ENCODE data around the gene MACROD2.

MACROD2 gene

DNA sequence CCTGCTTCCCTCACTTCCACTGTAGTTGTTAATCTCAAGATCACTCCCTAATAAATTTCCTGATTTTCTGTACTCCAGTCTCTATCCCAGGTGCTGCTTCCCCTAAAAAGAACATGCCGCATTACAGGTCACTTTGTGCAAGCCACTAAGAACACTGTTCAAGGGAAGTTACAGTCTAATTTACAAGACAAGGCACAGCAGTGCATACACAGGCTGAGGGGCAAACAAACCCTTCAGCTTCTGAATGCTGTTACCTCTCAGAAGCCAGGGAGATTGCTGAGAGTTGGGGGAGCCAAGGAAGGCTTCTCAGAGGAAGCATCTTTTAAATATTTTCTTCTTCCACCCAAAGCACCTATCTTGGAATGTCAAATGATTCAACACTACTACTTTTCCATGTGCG is 787.4 kb downstream of the MACROD2 start:
- DNase-seq: no peak

DNA sequence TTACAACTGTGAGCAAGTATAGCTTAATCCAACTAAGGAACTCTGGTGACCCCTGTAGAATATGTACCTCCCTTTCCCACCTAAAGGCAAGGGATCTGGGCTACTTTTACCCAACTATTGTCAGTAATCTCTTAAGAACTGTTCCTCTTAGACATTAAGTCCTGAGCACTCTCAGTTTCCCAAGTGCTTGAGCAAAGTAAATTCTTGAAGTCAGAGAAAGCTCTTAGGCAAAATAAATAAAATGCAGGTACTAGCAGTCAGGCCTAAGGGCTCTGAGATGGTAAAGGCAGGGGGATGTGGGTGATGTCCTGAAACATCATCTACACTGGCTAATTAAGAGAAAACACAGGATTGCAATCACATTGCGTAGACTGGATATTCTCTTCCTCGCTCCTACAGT is 788.5 kb downstream of the MACROD2 start:
- DNase-seq: no peak

DNA sequence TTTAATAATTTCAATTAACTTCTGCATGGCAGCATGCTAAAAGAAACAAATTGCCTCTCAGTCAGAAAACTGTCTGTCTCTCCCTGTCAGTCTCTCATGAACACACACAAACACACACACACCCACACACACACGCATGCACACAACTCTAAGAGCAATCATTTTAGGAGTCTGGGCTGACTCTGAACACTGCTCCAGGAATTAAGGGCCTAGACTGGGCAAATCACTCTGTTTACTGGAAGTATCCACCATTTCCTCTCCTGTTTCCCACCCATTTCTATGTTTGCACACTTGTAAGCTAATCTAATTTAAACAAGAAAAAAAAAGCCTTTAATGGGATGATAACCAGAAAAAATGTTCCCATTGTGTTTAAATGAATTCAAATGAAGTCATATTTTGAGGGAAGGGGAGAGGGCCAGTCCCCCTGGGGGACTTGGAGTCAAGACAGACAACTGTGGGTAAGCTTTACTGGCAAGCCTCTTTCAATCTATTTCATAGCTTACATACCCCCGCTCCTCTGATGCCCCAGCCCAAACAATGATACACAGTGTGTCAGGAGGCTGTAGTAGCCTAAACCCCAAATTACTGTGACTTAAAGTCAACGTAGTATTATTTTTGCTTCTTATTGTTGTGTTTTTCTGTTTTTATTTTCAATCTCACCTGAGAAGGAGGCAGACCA is 789.9 kb downstream of the MACROD2 start:
- DNase-seq: no peak

DNA sequence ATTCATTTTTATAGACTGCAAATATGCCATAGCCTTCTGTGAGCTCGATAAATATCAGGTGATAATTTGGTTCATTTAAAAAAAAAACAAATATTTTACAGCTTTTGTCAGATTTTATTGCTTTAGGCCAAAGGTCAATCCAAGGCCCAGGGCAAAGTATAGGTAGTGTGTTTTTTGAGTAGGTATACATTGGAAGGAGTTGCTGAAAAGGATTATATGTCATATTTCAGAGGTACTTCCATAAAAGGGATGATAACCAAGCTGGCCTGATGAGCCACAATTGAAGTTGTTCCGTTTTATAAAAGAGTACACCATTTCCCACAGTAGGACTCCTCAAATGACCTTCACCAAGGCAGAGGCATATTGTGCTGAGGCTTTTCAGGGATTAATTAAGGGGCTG is 794.9 kb downstream of the MACROD2 start:
- no peak for DNase-seq

DNA sequence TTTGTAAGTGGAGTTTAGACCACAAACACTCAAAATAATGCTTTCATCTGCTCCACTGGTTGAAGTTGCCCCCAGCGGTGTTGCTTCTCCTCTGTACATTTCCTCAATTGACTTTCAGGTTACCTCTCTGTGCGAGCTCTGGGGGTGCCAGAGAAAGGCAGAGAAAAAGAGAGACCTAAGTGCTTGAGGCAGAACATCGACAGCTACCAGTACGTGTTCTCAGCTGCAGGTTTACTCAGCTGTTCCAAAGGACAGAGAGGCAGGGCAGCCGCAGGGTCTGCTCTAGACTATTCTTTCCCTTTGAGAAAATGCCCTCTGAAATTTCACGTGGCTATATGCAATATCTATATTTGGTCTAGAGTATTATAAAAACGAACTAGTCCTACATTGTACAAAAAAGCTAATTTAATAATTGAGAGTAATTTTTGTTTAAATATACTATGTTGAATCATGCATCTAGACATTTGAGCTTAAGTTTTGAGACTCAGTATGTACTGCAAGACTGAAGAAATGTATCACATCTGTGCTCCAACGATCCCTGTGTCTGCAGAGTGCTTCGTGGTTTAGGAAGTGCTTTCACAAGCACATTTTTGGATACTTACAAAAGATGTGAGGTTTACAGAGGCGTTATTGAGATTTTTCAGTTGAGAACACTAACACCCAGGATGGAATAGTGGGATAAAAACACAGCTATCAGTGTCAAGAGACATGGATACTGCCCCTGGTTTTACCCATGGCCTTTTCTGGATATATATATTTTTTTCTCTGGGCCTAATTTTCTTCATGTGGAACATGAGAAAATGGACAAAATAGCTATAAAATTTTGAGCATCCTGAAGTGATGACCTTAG is 795.7 kb downstream of the MACROD2 start:
- no peak for DNase-seq

DNA sequence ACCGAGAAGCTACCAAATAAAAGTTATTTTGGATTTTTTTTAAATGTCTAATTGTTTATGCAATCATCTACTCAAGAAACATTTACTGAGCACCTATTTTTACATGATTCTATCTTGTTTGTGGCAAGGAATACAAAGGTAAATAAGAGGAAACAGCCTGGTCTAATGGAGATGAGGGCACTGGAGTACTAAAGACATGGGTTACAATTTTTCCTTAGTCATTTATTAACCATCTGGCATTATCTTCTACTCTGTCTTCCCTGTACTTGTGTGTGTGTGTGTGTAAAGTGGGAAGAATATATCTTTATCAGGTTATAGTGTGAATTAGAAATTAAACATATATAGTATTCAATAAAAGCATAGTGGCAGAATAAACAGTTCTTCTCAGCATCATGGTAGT is 797.6 kb downstream of the MACROD2 start:
- DNase-seq: no peak

DNA sequence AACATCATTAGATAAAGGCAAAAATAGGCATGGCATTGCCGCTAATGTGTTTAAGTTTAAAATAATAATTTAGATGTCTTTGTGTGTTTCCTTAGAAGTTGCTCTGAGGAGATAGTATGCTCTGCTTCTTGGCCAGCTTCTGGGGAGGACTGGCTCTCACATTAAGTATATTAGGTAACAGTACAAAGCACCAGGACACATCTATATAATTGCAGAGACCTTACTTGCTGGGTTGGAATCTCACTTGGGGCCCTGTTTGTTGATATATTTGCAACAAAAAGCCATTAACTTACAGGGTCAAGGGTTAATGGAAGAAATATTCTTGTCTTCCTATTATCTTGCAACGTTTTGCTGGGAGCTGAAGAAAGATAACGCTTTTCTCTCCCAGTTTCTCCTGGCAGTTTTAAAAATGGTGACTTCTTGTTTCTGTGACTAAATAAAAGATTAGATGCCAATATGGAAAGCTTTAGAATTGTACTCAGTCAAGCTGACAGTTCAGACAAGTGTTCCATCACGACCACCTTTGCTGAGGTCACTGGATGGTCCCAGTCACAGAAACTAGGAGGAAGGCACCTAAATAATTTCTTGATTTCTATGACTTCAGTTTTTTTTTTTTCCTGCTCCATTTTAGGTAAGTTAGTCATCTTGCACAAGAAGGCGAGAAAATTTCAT is 804.4 kb downstream of the MACROD2 start:
- no peak for DNase-seq

DNA sequence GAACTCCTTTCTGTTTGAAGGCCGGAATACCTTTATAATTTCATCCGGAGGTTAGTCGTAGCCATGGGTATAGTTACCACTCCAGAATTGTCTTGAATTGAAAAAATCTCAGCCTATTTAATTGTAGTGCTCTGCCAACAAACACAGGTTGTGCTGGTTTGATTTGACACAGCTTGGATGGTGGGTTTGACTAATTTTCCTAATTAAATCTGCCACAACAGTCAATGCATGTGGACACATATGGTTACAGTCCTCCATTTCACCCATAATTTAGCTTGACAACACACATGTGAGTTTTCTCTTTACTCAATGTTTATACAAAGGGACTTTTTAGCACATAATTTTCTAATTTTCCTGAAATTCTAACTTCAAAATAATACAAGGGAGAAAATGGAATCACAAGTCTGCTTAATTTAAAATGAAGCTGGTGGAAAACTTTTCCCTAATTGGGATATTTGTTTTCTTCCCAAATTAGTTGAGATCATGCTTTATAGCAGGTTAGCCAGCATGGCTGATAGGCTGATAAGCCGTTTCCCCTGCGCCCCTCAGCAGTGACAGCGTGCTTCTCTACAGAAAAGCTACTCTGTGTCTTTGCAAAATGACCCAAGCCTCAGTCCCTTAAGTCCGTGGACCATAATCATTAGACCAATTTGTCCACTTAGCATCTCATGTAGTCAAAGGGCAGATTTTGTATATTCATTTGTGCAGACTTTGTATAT is 805.5 kb downstream of the MACROD2 start:
- no peak for DNase-seq

DNA sequence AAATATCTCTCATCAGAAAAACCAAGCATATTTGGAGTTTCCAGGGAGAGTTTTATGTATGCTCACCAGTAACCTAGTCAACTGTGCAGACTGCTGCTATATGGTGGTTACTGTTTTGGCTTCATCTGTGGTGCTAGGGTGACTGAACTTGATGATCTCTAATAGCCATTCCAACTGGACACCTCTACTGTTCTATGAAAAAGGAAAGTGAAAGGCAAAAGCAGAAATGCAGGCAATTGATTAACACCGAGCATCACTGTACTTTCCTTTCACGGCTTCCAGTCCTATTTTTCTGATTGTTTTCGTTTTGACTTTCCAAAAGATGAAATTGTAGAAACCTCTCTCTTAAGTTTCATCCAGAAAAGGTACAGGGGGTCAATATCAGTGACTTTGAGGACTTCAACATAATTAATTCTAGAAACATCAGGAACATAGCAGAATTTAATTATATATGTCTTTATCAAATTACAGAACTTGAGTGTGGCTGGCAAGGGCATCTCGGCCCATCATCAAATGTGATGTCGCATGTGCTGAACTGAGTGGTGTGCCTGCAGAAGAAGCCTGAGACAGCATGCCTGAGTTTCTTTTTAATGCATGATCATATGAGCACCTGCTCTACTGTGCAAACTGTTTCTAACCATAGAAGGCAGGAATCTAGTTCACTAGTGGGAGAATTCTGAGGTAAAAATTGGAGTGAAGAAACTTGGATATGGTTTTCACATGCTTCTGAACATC is 806.4 kb downstream of the MACROD2 start:
- no peak for DNase-seq

DNA sequence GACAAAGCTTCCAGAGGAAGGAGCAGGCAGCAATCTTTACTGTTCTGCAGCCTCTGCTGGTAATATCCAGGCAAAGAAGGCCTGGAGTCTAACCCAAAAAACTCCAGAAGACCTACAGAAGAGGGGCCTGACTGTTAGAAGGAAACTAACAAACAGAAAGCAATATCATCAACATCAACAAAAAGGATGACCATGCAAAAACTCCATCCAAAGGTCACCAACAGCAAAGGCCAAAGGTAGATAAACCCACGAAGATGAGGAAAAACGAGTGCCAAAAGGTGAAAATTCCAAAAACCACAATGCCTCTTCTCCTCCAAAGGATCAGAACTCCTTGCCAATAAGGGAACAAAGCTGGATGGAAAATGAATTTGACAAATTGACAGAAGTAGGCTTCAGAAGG is 811.9 kb downstream of the MACROD2 start:
- DNase-seq: no peak

DNA sequence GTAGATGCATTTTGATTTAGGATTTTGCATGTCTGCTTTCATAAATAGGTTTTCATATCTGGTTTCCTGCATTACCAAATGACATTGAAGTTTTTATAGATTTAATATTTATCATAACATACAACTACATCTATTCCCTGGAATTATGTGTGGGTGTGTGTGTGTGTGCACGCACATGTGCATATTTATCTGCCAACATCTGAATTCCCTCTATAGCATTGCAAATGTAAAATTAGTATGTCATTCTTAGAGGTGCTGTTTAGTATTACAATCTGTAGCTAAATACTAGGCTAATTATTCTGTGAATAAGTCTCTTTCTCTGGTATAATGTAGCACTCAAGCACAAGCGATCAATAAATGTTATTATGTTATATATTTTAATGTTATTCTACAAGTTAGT is 820.0 kb downstream of the MACROD2 start:
- DNase-seq: no peak

DNA sequence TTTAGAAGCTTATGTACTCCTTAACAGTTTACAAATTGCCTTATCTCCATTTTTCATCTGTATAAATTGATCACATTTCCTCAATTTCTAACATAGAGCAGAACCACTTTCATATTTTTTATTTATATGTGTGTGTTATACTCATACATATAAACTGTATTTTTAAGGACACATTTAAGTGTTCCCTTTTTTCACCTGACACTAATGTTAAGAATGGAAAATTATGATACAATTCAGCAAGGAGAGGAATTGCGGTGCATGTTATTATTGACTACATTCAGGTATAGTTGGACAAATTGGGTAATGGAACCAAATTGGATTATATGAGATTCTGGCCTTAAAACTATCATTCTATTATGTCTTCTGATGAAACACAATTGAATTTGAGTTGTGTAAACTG is 821.2 kb downstream of the MACROD2 start:
- no peak for DNase-seq

DNA sequence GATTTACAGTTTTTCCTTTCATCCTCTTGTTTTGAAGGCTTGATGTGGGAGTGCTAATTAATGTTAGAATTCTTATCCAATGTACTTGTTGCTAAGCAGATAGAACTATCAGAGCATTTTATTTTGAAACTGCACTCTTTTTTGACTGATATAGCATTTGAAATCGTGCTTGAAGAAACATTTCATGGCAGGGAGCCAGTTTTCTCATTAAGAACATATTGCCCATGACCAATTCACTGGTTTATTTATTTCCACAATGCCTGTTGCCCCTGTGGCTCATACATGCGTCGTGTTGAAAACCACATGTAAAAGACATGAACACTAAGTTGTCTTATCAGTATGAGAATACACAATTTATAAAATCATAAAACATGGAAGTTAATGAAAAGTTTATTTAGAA is 821.8 kb downstream of the MACROD2 start:
- no peak for DNase-seq

DNA sequence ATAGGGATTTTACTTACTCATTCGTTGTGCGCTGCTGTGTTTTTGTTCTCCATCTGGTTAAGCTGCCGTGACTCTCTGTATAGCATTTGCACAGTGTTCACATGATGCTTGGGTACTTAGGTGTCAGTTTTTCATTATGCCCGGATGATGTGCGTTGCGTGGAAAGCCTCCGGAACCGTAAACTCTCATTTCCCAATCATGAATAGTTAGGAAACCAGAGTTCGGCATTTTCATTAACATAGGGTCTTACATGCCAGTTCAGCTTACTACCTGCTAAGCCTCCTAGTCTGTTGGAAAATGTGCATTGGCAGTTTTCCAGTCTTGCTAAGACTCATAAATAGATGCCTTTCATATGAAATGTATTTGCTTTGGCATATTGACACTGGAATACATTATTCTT is 825.5 kb downstream of the MACROD2 start:
- DNase-seq: no peak

DNA sequence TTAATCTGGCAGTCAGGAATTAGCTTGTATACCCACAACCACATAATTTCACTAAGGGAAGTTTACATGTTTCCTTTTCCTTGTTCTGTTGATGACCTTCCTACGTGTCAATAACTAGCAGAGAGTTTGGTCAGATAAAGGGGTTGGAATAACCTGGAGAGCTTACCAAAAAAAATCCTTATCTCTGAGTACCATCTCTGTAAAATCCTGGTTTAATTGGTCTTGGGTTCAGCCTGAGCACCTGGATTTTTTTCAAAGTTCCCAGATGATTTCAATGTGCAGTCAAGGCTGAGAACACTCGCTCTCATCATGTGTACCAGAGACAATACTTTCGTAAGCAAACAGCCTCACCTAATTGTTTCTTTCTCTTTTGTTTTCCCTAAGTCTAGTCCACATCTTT is 825.9 kb downstream of the MACROD2 start:
- DNase-seq: no peak

DNA sequence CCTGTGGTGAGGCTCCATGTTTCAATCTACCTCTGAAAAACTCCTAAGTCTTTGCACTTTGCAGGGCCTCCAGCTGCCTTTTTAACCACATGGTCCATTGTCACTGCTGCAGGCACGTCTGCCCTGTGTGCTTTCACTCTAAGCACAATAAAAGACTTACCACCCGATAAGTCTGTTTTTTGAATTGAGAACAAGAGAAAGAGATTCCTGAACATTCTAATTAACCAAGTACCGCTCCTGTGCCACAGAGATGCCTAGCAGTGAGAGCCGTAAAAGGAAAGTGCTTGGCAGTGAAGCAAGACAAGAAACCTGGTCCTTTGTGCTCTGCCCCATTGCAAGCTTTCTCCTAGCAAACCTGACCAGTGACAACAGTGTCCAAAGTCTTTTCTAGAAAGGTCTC is 829.7 kb downstream of the MACROD2 start:
- DNase-seq: no peak

DNA sequence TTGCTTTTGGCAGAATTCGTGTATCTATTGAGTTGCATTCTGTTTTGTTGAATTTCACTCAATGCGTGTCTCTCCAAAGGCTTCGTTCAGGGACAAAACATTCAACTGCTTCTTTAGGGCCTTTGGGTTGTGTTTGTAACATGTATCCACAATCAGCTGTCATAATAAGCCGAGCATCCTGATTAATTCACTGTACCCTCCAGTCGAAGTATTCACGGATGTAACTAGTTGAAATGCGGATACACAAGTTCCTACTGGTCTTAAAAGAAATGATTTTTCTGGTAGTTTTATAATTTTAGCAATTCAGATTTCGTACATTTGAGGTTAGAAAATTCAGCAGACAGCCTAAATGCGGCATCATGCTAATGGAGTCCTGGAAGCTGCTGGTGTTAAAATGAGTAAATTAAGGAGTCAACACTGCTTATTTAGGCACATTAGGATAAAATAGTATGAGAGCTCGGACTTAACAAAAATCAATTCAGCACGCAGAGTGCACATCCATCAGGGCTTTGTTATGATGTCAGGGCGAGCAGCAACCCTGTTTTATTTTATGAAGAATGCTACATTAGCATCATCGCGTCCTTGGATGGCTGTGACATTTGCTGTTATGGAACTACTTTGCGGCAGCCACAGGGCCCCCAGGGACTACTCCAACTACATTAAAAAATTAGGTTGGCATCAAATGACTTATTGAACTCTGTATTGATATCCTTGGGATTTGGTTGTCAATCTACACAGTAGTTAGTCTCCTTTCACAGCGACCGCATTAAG is 831.4 kb downstream of the MACROD2 start:
- DNase-seq: no peak

DNA sequence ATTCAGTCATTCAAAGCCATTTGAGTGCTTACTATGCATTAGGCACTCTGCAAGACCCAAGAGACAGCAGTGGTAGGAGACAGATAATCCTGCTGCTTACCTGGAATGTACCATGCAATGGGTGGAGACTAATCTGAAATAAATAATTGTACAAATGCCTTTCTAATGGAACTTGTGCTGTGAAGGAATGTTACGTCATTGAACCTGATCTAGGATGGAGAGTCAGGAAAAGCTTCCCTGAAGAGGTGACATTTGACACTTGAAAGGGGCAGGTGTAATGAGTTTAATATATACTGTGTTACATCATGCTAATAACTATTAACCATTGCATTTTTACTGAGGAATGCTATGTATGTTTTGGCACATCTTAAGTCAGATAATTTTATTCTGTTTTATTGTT is 833.1 kb downstream of the MACROD2 start:
- DNase-seq: no peak

DNA sequence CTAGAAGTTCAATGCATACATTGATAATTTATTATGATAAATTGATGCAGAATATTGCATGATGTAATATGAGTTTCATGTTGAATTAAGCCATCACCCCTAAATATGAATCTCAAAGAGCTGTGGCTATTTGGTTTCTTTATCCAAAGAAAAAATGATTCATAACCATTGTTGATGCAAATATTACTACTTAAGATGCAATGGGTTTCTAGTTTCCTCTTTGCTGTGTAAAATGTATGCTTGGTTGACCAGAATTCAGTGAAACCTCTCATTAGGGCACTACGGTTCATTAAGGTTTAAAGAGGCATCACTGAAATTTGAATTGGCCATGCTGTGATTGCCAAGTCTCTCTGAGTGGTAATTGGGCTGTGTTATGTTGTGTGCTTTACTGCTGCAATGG is 834.6 kb downstream of the MACROD2 start:
- DNase-seq: no peak

DNA sequence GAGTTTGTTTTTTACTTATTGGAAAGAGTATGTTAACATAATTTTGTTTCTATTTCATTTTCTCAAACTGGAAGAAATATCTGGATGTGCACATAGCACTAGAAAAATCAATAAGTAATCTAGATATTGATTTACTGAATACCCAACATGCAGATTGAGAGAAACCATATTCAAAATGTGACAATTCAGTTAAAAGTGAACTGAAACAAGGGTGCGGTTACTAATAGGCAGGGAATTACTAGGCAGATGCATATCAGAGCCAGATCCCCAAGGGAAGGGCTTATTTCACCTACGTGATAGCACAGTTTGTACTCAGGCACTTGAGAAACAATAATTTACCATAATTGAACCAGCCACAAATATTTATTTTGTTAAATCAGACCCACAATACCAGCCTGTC is 835.1 kb downstream of the MACROD2 start:
- no peak for DNase-seq

DNA sequence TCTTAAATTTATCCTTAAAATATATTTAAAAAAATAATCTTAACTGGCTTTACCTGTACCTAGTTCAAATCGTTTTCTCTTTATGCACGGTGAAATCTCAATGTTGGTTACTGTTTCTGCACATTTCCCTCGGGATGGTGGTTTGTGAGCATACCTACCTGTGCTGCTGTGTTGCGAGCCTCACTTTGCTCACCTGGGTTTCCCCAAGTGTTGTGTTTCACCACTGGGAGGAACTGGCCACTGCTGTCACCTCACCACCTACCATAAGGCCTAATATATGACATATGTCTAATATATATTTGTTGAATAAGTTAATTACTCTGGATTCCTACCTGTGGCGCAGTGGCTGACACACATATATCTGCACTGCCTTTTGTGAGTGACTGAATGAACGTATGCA is 835.6 kb downstream of the MACROD2 start:
- no peak for DNase-seq

DNA sequence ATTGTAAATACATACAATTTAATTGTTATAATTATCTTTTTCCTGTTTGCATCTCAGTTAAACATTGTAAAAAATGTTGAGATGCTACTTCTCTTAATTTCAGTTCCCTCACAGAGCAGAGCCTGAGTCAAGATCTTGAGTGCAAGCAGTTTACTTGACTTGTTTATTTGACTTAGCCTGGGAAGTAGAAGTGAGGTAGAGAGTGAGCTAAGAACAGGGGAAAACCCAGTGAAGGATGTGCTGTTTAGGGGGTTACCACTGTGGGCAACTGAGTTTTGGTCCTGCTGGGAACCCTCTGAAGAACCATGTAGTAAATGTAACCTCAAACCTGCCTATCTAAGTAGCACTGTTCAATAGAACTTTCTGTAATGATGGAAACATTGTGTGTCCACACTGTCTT is 837.3 kb downstream of the MACROD2 start:
- DNase-seq: no peak
